Measurements from ENCODE around the gene IL9R. TPM values are rescaled to one million over a fixed set of nuclear protein-coding genes. Genes with fewer than 3 reads are reported as not detected.

IL9R gene
- total and polyA plus RNA-seq, 9 of the 15 experiments (the other 6 are each of a cell fraction or from before 2014, with no cell fraction given): 0.58 to 2.7 (median 1.6) TPM

DNA sequence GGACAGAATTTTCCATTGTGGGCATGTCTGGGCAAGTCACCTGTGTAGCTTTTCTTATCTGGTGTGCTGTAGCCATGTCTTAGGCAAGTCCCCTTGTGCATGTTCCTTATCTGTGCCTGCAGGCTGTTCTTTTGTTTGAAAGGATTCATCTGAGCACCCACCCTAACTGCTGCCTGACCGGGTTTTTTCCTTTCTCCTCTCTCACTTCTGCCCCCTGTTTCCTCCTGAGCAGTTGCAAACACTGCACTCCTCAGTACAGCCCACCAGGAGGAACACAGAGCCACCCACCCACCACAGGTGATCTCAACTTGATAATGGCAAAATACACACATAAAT, 29.2 kb upstream of the IL9R start (continued):
- TF ChIP-seq HNRNPK (IDR thresholded peaks at IDR 0.05; ENCODE audit: low read depth, low read length, poor library complexity, severe bottlenecking) (no peak), PRMT5 (CRISPR knock-in tag; IDR thresholded peaks at IDR 0.05) (no peak), ZNF830 (CRISPR knock-in tag; IDR thresholded peaks at IDR 0.05) (no peak), FOXP1 (CRISPR knock-in tag; IDR thresholded peaks at IDR 0.05) (no peak), NRF1 (conservative IDR thresholded peaks at IDR 0.05 in 1 of 2, IDR thresholded peaks at IDR 0.05 in 1 of 2) (no peak), ZBTB8A (IDR thresholded peaks at IDR 0.05; ENCODE audit: partially characterized antibody) (no peak), THRAP3 (IDR thresholded peaks at IDR 0.05; ENCODE audit: borderline replicate concordance) (no peak), ZNF175 (CRISPR knock-in tag; IDR thresholded peaks at IDR 0.05; ENCODE audit: low read depth) (no peak), NCOR1 (IDR thresholded peaks at IDR 0.05) (peak; percentile 49), DNMT1 (IDR thresholded peaks at IDR 0.05) (no peak), SIX5 (IDR thresholded peaks at IDR 0.05; ENCODE audit: borderline replicate concordance in 1 of 2, insufficient read depth in 1 of 2, low read depth in 1 of 2, low read length in 2 of 2) (no peak)
- TF ChIP-seq, protein P1, sequence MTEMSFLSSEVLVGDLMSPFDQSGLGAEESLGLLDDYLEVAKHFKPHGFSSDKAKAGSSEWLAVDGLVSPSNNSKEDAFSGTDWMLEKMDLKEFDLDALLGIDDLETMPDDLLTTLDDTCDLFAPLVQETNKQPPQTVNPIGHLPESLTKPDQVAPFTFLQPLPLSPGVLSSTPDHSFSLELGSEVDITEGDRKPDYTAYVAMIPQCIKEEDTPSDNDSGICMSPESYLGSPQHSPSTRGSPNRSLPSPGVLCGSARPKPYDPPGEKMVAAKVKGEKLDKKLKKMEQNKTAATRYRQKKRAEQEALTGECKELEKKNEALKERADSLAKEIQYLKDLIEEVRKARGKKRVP (CRISPR knock-in tag; IDR thresholded peaks at IDR 0.05): no peak
- TF ChIP-seq, protein P2, sequence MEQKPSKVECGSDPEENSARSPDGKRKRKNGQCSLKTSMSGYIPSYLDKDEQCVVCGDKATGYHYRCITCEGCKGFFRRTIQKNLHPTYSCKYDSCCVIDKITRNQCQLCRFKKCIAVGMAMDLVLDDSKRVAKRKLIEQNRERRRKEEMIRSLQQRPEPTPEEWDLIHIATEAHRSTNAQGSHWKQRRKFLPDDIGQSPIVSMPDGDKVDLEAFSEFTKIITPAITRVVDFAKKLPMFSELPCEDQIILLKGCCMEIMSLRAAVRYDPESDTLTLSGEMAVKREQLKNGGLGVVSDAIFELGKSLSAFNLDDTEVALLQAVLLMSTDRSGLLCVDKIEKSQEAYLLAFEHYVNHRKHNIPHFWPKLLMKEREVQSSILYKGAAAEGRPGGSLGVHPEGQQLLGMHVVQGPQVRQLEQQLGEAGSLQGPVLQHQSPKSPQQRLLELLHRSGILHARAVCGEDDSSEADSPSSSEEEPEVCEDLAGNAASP (IDR thresholded peaks at IDR 0.05): no peak
- TF ChIP-seq, protein P3, sequence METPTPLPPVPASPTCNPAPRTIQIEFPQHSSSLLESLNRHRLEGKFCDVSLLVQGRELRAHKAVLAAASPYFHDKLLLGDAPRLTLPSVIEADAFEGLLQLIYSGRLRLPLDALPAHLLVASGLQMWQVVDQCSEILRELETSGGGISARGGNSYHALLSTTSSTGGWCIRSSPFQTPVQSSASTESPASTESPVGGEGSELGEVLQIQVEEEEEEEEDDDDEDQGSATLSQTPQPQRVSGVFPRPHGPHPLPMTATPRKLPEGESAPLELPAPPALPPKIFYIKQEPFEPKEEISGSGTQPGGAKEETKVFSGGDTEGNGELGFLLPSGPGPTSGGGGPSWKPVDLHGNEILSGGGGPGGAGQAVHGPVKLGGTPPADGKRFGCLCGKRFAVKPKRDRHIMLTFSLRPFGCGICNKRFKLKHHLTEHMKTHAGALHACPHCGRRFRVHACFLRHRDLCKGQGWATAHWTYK (CRISPR knock-in tag; IDR thresholded peaks at IDR 0.05): no peak
- TF ChIP-seq, protein P4, sequence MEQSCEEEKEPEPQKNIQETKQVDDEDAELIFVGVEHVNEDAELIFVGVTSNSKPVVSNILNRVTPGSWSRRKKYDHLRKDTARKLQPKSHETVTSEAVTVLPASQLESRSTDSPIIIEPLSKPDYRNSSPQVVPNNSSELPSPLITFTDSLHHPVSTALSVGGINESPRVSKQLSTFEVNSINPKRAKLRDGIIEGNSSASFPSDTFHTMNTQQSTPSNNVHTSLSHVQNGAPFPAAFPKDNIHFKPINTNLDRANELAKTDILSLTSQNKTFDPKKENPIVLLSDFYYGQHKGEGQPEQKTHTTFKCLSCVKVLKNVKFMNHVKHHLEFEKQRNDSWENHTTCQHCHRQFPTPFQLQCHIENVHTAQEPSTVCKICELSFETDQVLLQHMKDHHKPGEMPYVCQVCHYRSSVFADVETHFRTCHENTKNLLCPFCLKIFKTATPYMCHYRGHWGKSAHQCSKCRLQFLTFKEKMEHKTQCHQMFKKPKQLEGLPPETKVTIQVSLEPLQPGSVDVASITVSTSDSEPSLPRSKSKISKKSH (CRISPR knock-in tag; IDR thresholded peaks at IDR 0.05): no peak
- TF ChIP-seq, protein P5, sequence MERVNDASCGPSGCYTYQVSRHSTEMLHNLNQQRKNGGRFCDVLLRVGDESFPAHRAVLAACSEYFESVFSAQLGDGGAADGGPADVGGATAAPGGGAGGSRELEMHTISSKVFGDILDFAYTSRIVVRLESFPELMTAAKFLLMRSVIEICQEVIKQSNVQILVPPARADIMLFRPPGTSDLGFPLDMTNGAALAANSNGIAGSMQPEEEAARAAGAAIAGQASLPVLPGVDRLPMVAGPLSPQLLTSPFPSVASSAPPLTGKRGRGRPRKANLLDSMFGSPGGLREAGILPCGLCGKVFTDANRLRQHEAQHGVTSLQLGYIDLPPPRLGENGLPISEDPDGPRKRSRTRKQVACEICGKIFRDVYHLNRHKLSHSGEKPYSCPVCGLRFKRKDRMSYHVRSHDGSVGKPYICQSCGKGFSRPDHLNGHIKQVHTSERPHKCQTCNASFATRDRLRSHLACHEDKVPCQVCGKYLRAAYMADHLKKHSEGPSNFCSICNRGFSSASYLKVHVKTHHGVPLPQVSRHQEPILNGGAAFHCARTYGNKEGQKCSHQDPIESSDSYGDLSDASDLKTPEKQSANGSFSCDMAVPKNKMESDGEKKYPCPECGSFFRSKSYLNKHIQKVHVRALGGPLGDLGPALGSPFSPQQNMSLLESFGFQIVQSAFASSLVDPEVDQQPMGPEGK (CRISPR knock-in tag; IDR thresholded peaks at IDR 0.05; ENCODE audit: borderline replicate concordance): no peak
- TF ChIP-seq, protein P6, sequence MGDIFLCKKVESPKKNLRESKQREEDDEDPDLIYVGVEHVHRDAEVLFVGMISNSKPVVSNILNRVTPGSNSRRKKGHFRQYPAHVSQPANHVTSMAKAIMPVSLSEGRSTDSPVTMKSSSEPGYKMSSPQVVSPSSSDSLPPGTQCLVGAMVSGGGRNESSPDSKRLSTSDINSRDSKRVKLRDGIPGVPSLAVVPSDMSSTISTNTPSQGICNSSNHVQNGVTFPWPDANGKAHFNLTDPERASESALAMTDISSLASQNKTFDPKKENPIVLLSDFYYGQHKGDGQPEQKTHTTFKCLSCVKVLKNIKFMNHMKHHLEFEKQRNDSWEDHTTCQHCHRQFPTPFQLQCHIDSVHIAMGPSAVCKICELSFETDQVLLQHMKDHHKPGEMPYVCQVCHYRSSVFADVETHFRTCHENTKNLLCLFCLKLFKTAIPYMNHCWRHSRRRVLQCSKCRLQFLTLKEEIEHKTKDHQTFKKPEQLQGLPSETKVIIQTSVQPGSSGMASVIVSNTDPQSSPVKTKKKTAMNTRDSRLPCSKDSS (IDR thresholded peaks at IDR 0.05; ENCODE audit: low read depth, partially characterized antibody): peak; percentile 74
